Fibroblast of pulmonary artery (primary cell): ENCODE data around the gene MRTO4.

ENCODE experiments used
- DNase-seq: peaks from one replicate; pipeline ENCODE4 v3.0.0-alpha.2; 2010; ENCODE audit warnings: low read depth
- H3K4me3 ChIP-seq: replicated peaks from 2 replicates; pipeline ENCODE4 v1.5.1; 2011; ENCODE audit warnings: low read depth, mild to moderate bottlenecking, control low read depth, low read length, moderate library complexity
- CTCF ChIP-seq: IDR thresholded peaks from 2 replicates; pipeline ENCODE4 v1.5.1; 2011; ENCODE audit warnings: mild to moderate bottlenecking, control low read depth, low read length, inconsistent platforms; ENCODE audit errors: missing control alignments

Gene MRTO4

DNA sequence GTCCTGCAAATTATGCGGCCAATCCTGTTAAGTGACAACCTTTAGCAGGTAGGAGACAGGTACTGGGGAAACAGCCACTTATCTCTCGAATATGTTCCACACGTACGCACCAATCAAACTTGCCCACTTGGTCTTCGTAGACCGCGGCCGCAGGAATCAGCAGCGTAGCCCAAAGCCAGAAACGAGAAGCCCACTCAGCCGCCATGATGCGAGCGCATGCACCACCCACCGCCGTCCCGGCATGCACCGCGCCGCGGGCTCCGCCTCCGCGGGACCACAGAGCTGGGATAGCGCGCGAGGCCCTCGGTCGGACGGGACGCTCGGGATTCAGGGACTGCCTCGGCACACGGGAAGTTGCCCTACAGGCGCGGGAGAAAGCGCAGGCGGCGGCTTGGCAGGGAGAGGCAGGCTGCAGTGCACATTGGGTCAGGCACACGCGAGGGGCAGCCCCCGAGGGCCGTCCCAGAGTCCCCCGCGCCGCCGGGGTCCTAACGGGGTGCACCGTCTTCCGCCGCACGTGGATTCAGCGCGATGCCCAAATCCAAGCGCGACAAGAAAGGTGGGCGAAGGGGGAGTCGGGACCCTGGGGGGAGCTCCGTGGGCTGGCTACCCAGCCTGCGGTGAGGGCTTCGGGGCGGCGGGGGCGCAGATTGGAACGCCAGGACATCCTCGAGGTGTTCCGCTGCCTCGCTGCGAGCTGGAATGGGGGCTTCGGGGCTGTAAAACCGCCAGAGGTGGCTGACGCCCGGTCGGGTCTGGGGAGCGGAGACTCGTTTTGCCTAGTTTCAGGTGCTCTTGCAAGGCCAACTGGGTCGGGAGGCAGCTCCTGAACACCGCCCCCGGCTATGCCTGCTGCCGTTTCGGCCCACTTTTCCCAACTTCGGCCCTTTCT, at the start of gene MRTO4, which contains the start of gene EMC1:
TSS of gene MRTO4 (plus strand) at position 501 of the 892 bp plus-strand sequence. CDS start at position 532, 31 bp downstream.
TSS of gene EMC1 (minus strand) at position 220 of the 892 bp plus-strand sequence. CDS start at position 205, 15 bp downstream.
- peak; percentile 77 for DNase-seq
- no peak for TF ChIP-seq CTCF
- H3K4me3 ChIP-seq, result peak within 1 kb of the TSS; percentile 97

DNA sequence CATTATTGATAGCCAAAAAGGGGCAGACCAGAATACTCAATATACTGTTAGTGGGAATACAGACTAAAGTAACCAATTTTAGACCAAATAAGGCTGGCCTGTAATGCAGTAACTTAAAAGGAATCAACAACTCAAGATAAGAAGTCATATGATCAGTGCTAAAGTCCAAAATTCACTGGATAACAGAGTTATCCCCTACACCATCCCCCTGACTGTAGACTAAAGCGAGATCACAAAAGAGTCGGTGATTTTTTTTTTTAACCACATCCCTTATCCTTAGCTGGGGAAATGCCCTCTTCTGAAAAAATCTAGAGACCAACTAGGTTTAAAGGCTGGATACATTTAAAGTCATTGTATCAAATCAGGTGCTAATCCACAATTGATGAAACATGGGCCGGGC, 49.2 kb upstream of the MRTO4 start:
- no peak for DNase-seq
- TF ChIP-seq CTCF, result no peak
- H3K4me3 ChIP-seq, result no peak overlapping the region

DNA sequence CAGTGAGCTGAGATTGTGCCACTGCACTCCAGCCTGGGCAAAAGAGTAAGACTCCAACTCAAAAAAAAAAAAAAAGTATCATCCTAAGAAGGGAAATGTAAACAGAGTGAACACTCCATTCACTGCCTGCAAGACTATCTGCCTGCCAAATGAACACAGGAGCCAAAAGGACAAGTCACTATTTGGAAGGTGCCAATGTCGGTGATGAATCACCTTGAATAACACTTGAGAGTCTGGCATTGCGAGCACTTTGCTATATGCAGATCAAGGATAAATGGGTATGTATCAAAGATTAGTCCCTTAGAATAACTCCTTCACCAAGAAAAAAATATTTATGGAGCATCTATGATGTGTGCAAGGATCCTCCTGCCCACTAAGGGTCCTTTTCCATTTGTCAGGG, 48.2 kb upstream of the MRTO4 start:
- DNase-seq, result peak; percentile 64
- no peak for TF ChIP-seq CTCF
- no peak overlapping the region for H3K4me3 ChIP-seq

- no peak for TF ChIP-seq CTCF
- DNase-seq, result no peak
Measured at GRCh38 chr1:19204446-19205266, 46.9 kb upstream of the MRTO4 start.

DNA sequence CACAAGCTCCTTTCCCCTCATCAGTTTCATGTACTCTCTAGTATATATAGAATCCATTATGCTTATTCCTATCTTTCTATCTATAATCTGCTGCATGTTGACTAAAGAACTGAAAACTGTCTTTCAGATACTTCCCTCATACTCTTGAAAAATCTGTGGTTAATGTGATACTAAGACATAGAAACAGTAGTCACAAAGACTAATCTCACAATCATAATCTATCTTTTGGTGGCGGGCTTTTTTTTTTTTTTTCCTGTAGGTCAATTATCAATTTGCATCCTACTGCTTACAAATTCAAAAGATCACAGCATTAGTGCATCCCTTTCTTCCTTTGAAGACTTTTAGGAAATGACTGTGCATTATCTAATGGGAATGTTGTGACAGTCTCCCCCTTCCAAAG, 46.2 kb upstream of the MRTO4 start:
- H3K4me3 ChIP-seq, result no peak overlapping the region
- TF ChIP-seq CTCF, result no peak
- DNase-seq, result no peak

More at GRCh38 chr1:19204446-19205266, 46.9 kb upstream of the MRTO4 start:
- no peak overlapping the region for H3K4me3 ChIP-seq

DNA sequence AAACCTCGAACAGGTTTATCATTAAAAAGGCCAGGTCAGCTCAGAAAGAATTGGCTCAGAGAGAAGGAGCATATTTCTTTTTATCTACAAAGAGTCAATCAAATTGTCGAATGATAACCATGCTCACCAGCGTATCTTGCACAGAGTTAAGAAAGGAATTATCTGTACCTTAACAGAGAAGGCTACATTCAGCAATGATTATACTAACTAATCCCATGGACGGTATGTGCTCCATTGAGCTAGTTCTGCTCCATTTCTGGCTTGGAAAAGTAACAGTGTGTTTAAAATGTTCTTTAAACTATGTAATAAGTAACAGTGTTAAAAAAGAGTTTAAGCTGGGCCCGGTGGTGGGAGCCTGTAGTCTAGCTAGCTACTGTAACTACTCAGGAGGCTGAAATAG, 45.8 kb upstream of the MRTO4 start:
- no peak overlapping the region for H3K4me3 ChIP-seq
- TF ChIP-seq CTCF, result no peak
- no peak for DNase-seq
